HG03095 (cell line): ENCODE results near the gene AGXT.

Source experiments
- ATAC-seq: cut with Tn5 transposase; IDR thresholded peaks from one replicate; pipeline ENCODE4 v1.9.1; 2021; ENCODE audit warnings: moderate library complexity; ENCODE audit not compliant: unreplicated experiment

Gene AGXT

DNA sequence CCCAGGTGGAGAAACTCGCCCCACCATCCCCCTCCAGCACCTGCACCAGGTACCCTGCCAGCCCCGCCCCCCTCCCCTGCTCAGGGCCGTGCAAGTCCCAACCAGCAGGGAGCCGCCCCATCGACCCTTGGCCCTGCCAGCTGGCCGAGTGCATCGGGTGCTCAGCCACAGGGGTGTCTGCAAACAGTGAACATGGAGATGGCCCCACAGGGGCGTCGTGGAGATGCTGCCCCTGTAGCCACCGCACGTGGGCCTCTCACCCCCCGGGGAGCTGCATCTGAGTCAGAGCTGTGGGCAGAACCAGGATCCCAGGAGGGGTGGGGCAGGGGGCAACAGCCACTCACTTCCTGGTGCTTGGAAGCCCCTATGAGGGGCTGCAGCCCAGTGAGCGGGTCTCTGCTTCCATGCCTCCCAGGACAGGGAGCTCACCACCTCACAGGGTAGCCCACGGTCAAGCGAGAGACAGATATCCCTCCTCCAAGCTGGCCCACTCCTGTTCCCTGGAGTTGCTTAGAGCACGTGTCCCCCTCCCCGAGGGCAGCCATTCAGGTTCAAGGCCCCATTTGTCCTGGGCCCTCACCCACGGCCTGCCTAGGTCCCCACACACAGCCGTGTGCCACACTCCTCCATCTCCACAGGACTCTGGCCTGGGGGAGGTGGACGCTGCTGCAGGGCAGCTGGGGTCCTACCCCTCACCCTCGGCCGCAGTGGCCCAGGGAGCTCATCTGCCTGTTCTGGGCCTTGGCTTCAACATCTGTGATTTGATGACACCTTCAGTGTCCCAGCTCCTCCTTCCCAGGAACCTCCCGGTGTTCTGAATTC, 28.5 kb downstream of the AGXT start:
- ATAC-seq = no peak

DNA sequence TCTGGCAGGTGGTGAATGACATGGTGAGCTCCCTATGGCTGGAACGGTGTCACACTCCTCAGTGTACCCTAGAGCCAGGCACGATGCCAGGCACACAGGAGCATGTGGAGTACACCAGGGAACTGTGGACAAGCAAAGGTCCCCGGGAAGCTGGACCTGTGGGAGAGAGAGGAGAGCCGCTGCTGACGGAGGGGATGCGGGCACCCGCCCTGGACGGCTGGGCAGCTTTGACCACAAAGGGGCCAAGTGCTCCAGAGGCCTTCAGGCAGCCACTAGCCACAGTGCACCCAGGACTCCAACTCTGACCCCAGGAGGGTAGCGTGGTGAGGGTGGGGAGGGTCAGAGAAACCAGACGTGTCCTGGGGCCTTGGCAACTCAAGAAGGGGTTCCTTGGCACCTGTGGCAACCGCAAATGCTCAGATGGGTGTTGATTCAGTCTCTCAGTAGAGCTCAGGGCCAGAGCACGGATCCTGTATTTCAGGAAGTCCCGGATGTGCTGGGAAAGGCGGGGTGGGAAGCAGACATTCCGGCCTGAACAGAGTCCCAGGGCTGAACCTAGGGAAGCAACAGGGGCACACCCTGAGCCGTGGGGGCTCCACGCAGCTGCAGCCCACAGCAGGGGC, 29.6 kb downstream of the AGXT start:
- no peak for ATAC-seq

DNA sequence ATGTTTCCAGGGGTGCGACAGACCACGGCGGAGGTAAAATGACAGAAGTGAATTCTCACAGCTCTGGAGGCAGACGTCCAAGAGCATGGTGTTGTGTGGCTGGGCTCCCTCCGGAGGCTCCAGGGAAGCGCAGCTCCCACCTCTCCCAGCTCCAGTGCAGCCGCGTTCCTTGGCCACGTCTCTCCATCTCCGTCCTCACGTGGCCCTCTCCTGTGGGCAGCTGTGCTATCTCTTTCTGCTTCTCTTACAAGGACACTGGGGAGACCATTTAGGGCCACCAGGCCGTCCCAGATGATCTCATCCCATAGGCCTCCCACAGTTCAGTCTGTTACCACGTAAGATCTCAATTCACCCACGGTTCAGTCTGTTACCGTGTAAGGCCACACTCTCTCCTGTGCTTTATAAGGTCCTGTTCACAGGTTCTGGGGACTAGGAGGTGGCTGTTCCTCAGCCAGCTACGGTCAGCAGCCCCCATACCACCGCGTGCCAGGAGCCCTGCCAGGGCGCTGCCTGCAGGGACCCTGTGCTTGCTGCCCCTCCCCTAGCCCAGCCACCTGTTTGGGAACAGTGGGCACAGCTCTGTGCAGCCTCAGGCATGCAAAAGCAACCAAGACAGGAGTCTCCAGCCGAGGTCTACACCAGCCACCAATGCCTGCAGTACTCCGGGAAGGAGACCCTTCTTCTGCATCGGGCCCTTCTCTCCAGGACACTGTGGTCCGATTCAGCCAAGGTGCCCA, 30.3 kb downstream of the AGXT start:
- no peak for ATAC-seq

DNA sequence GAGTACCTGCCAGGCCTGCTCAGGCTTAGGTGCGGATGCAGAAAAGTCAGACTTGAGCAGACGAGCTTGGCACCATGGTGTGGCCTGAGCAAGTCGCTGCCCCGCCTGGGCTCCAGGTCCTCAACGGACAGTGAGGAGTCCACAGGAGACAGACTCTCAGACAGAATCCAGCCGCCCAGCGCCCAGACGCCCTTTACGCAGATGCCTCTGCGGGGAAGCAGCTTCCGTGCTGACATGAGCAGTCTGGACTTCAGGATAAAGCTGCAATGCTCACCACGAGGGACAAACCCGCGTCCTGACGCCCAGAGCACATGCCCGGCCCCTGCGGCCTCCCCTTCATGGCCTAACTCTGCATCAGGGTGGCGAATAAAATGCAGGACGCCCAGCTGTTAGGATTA, 30.8 kb downstream of the AGXT start:
- no peak for ATAC-seq

DNA sequence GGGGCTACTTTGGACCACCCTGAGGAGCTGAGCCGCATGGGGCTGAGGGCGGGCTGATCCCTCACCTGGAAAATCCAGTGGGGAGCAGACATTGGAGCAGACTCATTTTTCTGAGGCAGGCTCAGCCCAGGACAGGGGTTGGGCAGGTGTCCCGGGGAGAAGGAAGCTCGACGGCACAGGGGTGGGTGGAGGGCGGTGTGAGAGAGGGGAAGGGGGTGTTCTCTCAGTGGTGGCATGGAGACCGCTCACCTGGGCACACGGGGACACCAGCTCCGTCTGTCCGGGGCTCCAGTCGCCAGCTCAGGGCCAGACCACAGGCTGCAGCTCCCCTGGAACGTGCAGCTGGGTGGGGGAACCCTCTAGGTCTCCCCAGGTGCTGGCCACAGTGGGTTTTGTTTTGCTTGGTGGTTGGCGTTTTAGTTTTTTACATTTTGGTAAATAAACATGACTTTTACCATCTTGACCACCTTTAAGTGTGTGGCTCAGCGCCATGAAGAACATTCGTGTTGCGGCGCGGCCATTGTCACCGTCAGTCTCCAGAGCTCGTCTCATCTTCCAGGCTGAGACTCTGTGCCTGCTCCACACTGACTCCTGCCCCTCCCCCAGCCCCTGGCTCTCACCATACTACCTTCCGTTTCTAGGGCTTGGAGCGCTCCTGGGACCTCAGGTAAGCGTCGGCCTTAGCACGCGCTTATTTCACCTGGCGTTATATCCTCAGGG, 31.7 kb downstream of the AGXT start:
- no peak for ATAC-seq

DNA sequence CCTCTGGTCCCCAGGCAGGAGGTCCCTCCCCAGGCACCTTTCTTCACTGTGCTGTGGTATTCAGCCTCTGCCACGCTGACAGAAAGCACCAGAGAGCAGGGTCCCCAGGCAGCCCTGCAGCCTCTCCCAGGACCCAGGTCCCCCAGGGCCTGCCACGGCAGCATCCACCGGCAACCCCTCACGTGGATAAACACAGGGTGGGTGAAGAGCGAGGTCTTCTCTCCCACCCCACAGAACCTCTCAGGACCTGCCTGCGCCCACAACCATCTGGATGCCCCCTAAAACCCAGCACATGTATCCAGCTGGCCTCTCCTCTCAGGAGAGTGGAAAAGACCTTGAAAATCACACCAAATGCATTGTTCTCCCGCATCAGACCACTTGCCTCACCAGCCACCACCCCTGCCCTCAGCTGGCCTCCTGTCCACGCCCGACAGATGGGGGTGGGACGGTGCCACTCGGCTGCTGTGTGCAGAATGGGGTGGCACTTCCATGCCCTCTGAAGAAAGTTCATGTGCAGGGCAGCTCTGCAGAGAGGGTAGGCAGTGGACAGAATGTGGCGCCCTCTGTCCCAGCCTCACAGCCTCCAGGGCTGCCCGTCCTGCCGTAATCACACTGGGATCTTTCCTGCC, 33.5 kb downstream of the AGXT start:
- no peak for ATAC-seq

DNA sequence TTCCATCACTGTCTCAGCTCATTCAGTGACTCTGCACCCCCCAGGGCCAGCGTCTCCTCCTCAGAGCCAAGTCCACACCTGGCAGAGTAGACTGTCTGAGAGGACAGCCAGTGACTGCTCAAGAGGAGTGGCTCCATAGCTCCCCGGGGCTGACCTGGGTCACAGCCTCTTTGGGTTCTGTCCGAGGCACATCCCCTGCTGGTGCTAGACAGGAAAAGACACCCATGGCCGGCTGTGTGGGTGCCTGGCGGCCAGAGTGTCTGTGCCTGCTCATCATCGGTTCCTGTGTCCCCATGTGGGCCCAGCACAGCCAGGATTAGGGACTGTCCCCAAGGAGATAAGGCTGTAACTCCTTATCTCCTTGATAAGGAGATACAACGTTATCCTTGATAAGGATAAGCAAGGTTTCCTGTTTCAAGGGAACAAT, 34.0 kb downstream of the AGXT start:
- no peak for ATAC-seq

DNA sequence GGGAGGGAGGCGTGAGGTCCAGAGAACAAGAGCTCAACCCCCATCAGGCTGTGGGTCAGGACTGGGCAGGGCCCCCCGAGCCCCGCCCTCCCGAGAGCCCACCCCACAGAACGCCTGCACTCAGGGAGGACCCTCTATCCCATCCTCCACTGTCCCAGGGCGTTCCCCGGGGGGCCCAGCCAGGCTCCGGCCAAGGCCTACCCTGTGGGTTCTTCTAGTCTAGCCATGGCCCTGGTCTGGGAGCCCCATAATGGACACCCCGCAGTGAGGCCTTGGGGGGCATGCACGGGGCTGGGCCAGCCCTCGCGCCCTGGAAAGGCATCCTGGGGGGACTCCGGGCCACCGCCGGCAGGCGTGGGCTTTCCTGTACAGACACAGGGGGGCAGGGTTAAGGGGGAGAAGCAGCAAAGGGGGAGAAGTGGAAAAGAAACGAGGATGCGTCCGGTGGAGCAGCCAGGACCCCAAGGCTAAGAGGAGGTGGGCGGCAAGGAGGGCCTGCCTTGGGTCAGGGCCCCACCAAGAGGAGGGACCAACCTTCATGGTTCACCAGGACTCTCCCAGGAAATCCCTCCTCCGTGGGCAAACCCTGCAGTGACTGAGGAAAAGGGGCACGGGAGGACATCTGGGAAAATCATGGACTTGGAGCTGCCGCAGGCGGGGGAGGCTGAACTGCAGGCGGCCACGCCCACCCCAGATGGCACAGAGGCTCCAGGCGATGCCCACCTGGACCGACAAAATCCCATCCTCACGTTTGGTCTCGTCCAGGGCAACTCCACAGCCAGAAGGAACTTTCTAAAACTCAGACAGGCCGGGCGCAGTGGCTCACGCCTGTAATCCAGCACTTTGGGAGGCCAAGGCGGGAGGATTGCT, 34.8 kb downstream of the AGXT start:
- no peak for ATAC-seq

DNA sequence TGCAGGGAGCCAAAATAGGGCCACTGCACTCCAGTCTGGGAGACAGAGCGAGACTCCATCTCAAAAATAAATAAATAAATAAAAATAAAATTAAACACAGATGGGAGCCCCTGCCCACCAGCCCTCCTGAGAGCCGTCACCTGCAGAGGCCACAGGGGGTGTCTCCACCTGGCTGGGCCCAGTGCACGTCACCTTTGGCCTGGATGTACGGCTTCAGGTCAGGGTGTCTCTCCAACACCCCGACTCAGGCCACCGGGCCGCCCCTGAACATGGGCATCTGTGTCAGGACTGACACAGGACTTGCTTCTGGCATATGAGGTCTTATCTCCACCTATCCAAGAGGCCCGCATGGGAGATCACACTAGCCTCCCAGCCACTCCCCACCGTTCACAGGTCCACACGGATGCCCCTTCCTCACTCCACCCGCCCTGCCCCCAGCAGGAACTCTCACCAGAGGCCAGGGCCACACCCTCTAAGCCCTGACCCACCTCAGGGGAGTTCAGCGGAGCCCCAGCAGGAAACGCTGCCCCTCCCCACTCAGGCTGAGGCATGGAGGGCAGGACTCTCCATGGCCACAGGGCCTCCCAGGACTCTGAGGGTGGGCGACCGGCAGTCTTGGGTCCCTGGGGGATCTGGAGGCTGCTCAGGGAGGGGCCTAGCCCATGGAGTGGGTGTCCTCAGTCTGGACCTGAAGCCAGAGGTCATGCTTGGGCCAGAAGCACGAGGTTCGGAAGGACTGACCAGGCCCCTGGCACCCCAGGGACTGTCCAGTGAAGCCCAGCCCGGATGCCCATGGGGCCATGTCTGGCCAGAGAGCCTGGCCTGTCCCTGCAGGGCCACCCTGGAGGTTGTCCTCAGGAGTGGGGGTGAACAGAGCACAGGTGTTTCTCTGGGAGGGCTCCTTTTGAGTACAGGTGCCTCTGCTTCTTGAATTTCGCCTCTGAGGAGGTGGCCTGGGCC, 35.9 kb downstream of the AGXT start:
- ATAC-seq = no peak

DNA sequence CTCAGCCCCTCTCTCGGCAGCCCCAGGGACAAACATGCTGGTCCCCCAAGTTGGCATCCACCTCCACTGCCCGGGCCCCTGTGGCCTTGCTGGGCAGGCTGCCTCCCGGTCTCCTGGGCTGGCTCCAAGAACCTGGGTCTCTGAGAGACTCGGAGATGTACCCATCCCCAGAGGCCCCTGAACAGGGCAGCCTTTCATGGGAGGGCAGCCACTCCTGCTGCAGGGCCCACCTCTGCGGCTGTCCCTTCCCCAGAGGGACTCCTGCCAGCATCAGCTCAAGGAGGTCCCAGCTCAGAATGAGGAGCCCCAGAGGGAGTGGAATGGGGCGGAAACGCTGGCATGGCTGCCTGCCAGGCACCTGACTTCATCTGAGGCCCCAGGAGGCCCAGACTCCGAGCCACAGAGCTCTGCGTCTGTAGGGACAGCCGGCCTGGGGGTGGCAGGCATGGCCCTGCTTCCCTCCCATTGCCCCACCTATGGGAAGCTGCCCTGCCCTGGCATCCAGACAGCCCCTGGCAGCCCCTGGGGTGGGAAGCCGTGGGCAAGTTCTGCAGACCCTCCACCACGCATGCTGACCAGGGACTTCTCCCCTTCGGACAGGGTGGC, 36.7 kb downstream of the AGXT start:
- no peak for ATAC-seq

DNA sequence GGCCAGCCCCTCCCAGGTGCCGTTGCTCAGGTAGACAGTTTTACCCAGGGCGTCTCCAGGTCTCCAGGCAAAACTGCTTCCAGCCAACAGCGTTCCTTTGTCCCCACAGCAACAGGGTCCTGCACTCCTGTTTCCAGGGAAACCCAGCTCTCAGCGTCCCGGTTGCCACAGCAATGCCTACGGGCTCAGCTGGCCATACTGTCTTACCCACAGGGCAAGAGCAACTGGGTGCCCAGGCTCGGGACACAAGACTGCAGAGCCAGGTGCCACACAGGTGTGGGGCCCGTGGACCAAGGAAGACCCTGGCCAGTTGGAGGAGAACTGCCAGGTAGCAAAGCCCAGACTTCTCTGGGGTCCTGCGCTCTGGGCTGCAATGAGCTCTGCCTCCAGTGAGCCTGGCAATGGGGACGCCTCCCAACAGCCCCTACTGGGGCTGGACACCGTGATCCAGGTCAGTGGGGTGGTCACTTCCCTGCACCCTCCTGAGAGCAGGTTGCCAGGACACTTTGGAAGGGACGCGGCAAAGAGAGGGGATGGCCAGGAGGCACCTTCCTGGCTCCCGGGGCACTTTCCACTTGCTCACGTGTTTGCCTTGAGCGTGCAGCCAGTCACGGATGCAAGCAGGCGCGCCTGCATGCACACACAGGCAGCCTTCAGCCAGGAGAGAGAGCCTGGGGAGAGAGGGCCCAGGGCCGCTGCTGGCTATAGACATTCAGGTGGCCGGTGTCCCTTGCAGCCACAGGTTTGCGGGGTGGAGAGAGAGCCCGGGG, 37.7 kb downstream of the AGXT start, which contains the start of gene CROCC2:
TSS of gene CROCC2 (plus strand) at position 196 of the 770 bp plus-strand sequence. CDS start at position 374, 178 bp downstream.
- no peak for ATAC-seq

DNA sequence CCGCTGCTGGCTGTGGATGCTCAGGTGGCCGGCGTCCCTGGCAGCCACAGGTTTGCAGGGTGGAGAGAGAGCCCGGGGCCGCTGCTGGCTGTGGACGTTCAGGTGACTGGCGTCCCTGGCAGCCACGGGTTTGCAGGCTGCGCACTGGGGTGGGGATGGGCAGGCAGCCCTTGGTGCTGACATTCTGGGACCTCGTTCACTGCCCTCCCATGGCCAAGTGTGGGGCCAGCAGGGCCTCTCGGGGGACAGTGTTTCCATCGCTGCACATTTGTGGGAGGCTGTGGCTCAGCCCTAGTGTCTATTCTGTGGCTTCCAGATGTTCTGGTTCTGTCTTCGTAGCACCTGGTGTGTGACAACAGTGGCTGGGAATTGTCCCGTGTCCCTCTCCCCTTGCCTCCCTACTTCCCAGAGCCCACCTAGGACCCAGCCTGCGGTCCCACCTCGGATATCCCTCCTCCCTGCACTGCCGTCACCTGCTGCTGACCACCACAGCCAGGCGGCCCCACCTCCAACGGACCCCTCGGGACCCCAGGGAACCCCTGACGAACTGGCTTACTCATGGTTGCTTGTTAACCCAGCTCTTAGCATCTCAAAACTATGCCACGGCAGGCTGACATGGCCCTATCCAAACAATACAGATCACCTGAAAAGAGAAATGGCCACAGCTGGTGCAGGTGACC, 38.4 kb downstream of the AGXT start:
- ATAC-seq = no peak

DNA sequence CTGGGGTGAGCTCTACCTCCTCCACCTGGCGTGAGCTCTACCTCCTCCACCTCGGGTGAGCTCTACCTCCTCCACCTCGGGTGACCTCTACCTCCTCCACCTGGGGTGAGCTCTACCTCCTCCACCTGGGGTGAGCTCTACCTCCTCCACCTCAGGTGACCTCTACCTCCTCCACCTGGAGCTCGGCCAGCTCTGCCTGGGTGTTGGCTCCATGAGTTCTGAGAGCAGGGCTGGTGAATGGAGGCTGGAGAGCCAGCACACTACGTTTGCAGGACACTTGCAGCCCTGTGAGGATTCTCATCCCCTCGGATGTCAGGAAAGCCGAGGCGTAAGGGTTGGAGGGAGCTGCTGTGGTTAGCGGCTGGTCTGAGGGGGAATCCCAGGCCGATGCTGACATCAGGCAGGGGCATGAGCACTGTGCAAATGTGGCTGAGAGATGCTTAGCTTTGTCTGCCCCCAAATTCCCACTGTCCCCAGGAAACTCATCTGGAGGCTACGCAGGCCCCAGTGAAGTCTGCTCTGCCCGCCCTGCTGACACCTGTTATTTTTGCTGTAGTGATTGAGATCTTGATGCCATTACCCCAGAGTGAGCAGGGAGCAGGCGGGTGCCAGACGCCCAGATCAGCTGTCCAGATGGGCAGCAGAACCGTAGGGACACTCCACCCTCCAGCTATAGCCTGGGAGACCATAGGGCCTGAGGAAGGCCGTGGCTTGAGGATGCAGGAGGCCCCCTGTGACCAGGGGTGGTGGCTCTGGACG, 40.8 kb downstream of the AGXT start:
- no peak for ATAC-seq

DNA sequence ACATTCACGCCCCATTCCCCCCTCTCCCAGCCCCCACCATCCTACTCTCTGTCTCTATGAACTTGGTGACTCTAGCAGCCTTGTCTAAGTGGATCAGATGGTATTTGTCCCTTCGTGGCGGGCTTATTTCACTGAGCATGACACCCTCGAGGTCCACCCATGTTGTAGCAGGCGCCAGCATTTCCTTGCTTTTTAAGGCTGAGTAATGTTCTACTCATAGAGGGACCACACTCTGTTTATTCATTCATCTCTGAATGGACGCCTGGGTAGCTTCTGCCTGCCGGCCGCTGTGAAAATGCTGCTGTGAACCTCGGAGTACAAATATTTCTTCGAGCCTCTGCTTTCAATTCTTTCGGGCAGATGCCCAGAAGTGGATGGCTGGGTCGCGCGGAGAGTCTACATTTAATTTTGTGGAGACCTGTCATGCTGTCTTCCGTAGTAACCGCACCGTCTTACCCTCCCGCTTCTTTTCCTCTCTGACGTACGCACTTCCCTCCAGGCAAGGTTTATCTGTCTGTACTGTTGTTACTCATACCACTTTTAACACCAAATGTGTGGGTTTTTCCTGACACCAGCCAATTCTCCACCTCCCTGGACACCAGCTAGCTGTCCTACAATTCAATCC, 43.1 kb downstream of the AGXT start:
- ATAC-seq = no peak

DNA sequence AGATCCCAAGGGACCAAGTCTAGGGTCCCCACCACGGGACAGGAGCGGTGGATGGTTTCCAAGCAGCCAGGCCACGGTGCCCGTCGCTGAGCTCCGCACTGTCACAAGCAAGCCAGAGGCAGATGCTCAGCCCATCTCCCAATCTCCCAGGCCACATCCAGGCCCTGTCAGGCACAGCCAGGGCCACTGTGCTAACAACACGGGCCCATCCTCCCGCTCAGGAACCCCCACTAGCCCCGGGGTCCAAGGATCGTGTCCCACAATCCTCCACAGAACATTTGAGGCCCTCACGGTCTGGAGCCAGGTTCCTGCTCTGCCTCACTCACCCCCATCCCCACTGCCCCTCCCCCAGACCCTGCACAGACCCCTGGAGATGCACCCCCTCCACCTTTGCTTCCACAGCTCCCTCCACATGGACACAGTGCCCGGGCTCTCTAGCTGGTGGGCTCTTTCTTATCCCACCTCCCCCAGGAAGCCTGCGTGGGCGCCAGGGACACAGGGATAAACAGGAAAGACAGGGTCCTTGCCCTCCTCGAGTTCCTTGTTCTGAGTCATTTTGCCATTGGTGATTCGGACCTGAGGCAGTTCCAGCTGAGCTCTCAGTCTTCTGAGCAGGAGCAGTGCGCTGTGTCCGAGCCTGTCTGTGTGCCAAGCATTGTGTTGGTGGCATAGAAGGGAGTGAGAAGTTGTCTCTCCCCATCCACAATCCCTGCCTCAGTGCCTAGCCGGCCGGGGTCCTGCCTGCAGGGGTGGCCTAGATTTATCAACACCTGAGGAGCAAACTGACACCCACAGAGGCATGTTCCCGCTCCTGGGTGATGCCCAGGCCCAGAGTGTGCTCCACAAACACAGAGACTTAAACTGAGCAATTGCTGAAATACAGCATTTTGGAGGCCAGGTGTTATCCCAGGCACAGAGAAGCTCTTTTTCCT, 44.5 kb downstream of the AGXT start:
- ATAC-seq = no peak
